OCI-LY1 (cell line): ENCODE data around the gene RANBP9.

ENCODE experiments used
- EZH2 ChIP-seq: fragments of 200-600 bp; sonication (generic), shearing (Covaris generic); IDR thresholded peaks from 2 replicates; pipeline ENCODE4 v1.8.0; 2017; ENCODE audit warnings: borderline replicate concordance, mixed run types, mild to moderate bottlenecking, antibody characterized with exemption, low read length, moderate library complexity, mixed read lengths
- TF ChIP-seq, protein P1 (sequence below): fragments of 200-600 bp; sonication (generic), shearing (Covaris generic); IDR thresholded peaks from 2 replicates; pipeline ENCODE4 v1.5.1; 2017; ENCODE audit warnings: mild to moderate bottlenecking, antibody characterized with exemption, low read length, moderate library complexity, mixed read lengths

DNA sequence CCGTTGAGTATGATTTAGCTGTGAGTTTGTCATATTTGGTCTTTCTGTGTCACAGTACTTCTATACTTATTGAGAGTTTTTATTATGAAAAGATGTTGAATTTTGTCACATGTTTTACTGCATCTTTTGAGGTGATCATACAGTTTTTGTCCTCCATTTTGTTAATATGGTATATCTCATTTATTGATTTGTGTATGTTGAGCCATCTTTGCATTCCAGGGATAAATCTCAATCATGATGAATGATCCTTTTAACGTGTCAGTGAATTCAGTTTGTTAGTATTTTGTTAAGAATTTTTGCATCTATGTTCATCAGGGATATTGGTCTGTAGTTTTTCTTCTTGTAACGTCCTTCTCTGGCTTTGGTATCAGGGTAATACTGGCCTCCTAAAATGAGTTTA lies 133.7 kb downstream of the RANBP9 start:
- TF ChIP-seq, protein P1, sequence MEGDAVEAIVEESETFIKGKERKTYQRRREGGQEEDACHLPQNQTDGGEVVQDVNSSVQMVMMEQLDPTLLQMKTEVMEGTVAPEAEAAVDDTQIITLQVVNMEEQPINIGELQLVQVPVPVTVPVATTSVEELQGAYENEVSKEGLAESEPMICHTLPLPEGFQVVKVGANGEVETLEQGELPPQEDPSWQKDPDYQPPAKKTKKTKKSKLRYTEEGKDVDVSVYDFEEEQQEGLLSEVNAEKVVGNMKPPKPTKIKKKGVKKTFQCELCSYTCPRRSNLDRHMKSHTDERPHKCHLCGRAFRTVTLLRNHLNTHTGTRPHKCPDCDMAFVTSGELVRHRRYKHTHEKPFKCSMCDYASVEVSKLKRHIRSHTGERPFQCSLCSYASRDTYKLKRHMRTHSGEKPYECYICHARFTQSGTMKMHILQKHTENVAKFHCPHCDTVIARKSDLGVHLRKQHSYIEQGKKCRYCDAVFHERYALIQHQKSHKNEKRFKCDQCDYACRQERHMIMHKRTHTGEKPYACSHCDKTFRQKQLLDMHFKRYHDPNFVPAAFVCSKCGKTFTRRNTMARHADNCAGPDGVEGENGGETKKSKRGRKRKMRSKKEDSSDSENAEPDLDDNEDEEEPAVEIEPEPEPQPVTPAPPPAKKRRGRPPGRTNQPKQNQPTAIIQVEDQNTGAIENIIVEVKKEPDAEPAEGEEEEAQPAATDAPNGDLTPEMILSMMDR = no peak
- no peak for TF ChIP-seq EZH2
